GM12878 (cell line): ENCODE data around the gene HHIPL1. TPM values are rescaled to one million over a fixed set of nuclear protein-coding genes. Genes with fewer than 3 reads are reported as not detected.

Experiments used
- ATAC-seq: fragments of 200-7000 bp; cut with Tn5 transposase; 3 replicates; pipeline ENCODE4 v1.9.1; 2020; ENCODE audit warnings: mild to moderate bottlenecking, moderate library complexity
- BruUV-seq: library from RNA; stranded (reverse); fragments of 400-500 nt; replicated peaks from 2 replicates; lab custom pipeline; 2021; lab: Mats Ljungman, UMichigan
- CTCF ChIA-PET: fragments of 300-600 bp; sonication (Branson Sonifier 250); formaldehyde crosslinking; extraction: SDS; loops from one replicate; lab custom pipeline; 2021; ENCODE audit warnings: inconsistent platforms; lab: Yijun Ruan, JAX
- POLR2A ChIA-PET: fragments of 350-600 bp; formaldehyde crosslinking; extraction: SDS; loops from one replicate; lab custom pipeline; 2021; ENCODE audit warnings: inconsistent platforms; lab: Charles Lee
- RAD21 ChIA-PET: fragments of 300-600 bp; sonication (Branson Sonifier 250); formaldehyde crosslinking; loops from one replicate; lab custom pipeline; 2023; ENCODE audit warnings: antibody characterized with exemption; ENCODE audit not compliant: unreplicated experiment; lab: Charles Lee
- SMC1A ChIA-PET: fragments of 300-600 bp; sonication (Branson Sonifier 250); formaldehyde crosslinking; loops from one replicate; lab custom pipeline; 2023; ENCODE audit not compliant: unreplicated experiment, uncharacterized antibody; lab: Charles Lee
- DNase-seq: peaks from one replicate; pipeline ENCODE4 v3.0.0-alpha.2; 2011; ENCODE audit warnings: low read depth, low spot score
- FAIRE-seq: peaks from 3 replicates; lab custom pipeline; 2011; peaks lifted over from hg19 to GRCh38; lab: Jason Lieb, UNC
- H2AFZ ChIP-seq: 2 replicates; pipeline ENCODE4 v1.6.0; 2011; ENCODE audit warnings: low read depth, low read length, control low read depth; ENCODE audit not compliant: control insufficient read depth
- H3K27ac ChIP-seq: 2 replicates; pipeline ENCODE4 v1.5.1; 2011; ENCODE audit warnings: control low read depth; ENCODE audit not compliant: control insufficient read depth, insufficient read depth
- H3K27me3 ChIP-seq, 2 experiments: replicated peaks in 1 of 2; 2 replicates each; pipeline versions ENCODE4 v1.6.0 to v1.6.1; 2011; ENCODE audit warnings: low read length in 1 of 2; ENCODE audit not compliant: control insufficient read depth in 2 of 2, insufficient read depth in 2 of 2
- H3K36me3 ChIP-seq, 2 experiments: 2 replicates each; pipeline ENCODE4 v1.5.1; 2011; ENCODE audit warnings: low read length in 1 of 2; ENCODE audit not compliant: control insufficient read depth in 2 of 2, insufficient read depth in 2 of 2
- H3K4me1 ChIP-seq: 2 replicates; pipeline ENCODE4 v1.6.1; 2011; ENCODE audit warnings: mild to moderate bottlenecking, low read length, moderate library complexity, mixed read lengths; ENCODE audit not compliant: control insufficient read depth, insufficient read depth
- H3K4me2 ChIP-seq: 2 replicates; pipeline ENCODE4 v1.6.0; 2011; ENCODE audit warnings: control low read depth; ENCODE audit not compliant: control insufficient read depth, insufficient read depth
- H3K4me3 ChIP-seq: fragments of 200-600 bp; sonication (generic); 2 replicates; pipeline ENCODE4 v1.5.1; 2016
- H3K79me2 ChIP-seq: 2 replicates; pipeline ENCODE4 v1.6.0; 2011; ENCODE audit warnings: low read length; ENCODE audit not compliant: control insufficient read depth, insufficient read depth
- H3K9ac ChIP-seq: 2 replicates; pipeline ENCODE4 v1.8.0; 2011; ENCODE audit warnings: low read length, control low read depth, mixed read lengths; ENCODE audit not compliant: control insufficient read depth, insufficient read depth
- H3K9me3 ChIP-seq: replicated peaks from 3 replicates; pipeline ENCODE4 v1.5.1; 2011; ENCODE audit warnings: mild to moderate bottlenecking, low read length; ENCODE audit not compliant: control insufficient read depth, insufficient read depth
- H4K20me1 ChIP-seq: 2 replicates; pipeline ENCODE4 v1.6.0; 2011; ENCODE audit not compliant: control insufficient read depth, insufficient read depth
- CBFB ChIP-seq: IDR thresholded peaks from 2 replicates; pipeline ENCODE4 v1.6.1; 2016; ENCODE audit warnings: antibody characterized with exemption, low read depth
- EP300 ChIP-seq, 2 experiments: fragments of 150-350 bp in 1 of 2; IDR thresholded peaks; 2 replicates each; pipeline ENCODE4 v1.6.1; 2011 to 2012; ENCODE audit warnings: low read depth in 2 of 2, low read length in 2 of 2, borderline replicate concordance in 1 of 2, improper control_type of control experiment in 1 of 2, inconsistent platforms in 1 of 2; ENCODE audit not compliant: control insufficient read depth in 1 of 2
- LARP7 ChIP-seq: fragments of 450-650 bp; IDR thresholded peaks from 2 replicates; pipeline ENCODE4 v1.6.1; 2017; ENCODE audit warnings: mild to moderate bottlenecking
- MEF2B ChIP-seq: fragments of 450-650 bp; IDR thresholded peaks from 2 replicates; pipeline ENCODE4 v1.6.1; 2018; ENCODE audit warnings: mild to moderate bottlenecking, moderate library complexity; ENCODE audit not compliant: partially characterized antibody, poor library complexity, severe bottlenecking
- MLLT1 ChIP-seq: fragments of 450-650 bp; IDR thresholded peaks from 2 replicates; pipeline ENCODE4 v1.6.1; 2016; ENCODE audit warnings: mild to moderate bottlenecking
- NFIC ChIP-seq: IDR thresholded peaks from 2 replicates; pipeline ENCODE4 v1.6.1; 2012; ENCODE audit warnings: low read depth, mild to moderate bottlenecking, inconsistent platforms, low read length, moderate library complexity
- NFYA ChIP-seq: IDR thresholded peaks from 2 replicates; pipeline ENCODE4 v1.6.1; 2011; ENCODE audit warnings: low read depth, mild to moderate bottlenecking, low read length, improper control_type of control experiment, borderline replicate concordance
- NR2C1 ChIP-seq: fragments of 450-650 bp; IDR thresholded peaks from 2 replicates; pipeline ENCODE4 v1.6.1; 2017; ENCODE audit warnings: antibody characterized with exemption, mild to moderate bottlenecking, moderate library complexity
- POLR2AphosphoS5 ChIP-seq: IDR thresholded peaks from 2 replicates; pipeline ENCODE4 v1.6.1; 2011; ENCODE audit warnings: mild to moderate bottlenecking, low read length, inconsistent platforms
- RAD21 ChIP-seq: IDR thresholded peaks from 2 replicates; pipeline ENCODE4 v1.6.1; 2011; ENCODE audit warnings: mild to moderate bottlenecking, low read depth, low read length, moderate library complexity; ENCODE audit not compliant: insufficient read depth
- WRNIP1 ChIP-seq: IDR thresholded peaks from 2 replicates; pipeline ENCODE4 v1.6.1; 2011; ENCODE audit warnings: low read depth, low read length, improper control_type of control experiment, borderline replicate concordance
- YBX1 ChIP-seq: fragments of 450-650 bp; IDR thresholded peaks from 2 replicates; pipeline ENCODE4 v1.6.1; 2016; ENCODE audit warnings: antibody characterized with exemption
- ZBED1 ChIP-seq: IDR thresholded peaks from 2 replicates; pipeline ENCODE4 v1.6.1; 2016; ENCODE audit warnings: borderline replicate concordance
- ZNF207 ChIP-seq: fragments of 450-650 bp; IDR thresholded peaks from 2 replicates; pipeline ENCODE4 v1.6.1; 2014; ENCODE audit warnings: antibody characterized with exemption, mild to moderate bottlenecking, borderline replicate concordance
- WGBS: methylation state at CpG from one replicate; pipeline ENCODE4 v1.1.6; 2016; ENCODE audit warnings: low lambda C conversion rate; ENCODE audit not compliant: insufficient replicate concordance, insufficient coverage; ENCODE audit errors: missing lambda C conversion rate; 5-methylcytosine and 5-hydroxymethylcytosine counted together
- in situ Hi-C: fragments of 300-500 bp; cut with MboI; formaldehyde crosslinking; loops from 9 replicates; pipeline ENCODE4 v1.14.3; 2018; ENCODE audit warnings: mixed read lengths
- intact Hi-C: fragments of 100-400 bp; cut with micrococcal nuclease; formaldehyde crosslinking; loops from one replicate; pipeline ENCODE4 v1.14.2; 2022; ENCODE audit not compliant: unreplicated experiment
- polyA plus RNA-seq, 11 experiments: library from polyadenylated mRNA; depleted of rRNA in 4 of 11; unstranded in 6 of 11; stranded (reverse) in 5 of 11; fragments of >200 nt; fragmentation: Nextera tagmentation in 4 of 11; fragmentation: Illumina TruSeq in 1 of 11; extraction: Ambion mirVana in 4 of 11; extraction: Trizol in 1 of 11; gene quantifications; 1 replicate in 1 of 11; 2 replicates in 10 of 11; pipeline versions ENCODE4 v1.2.1 to v1.2.3, GENCODE V29; 2011 to 2016; ENCODE audit warnings: inconsistent platforms in 2 of 11, missing spikeins in 2 of 11, low read depth in 1 of 11
- total RNA-seq, 4 experiments: library from RNA; depleted of rRNA in 3 of 4; stranded (reverse); fragments of >200 nt in 3 of 4; fragmentation: Illumina TruSeq in 1 of 4; extraction: Trizol in 1 of 4; gene quantifications; 2 replicates each; pipeline versions ENCODE4 v1.2.1 to v1.2.3, GENCODE V29; 2013 to 2021
- TF ChIP-seq, protein P1 (sequence below): IDR thresholded peaks from 2 replicates; pipeline ENCODE4 v1.6.1; 2011; ENCODE audit warnings: low read depth, low read length, improper control_type of control experiment, borderline replicate concordance
- TF ChIP-seq, protein P2 (sequence below): IDR thresholded peaks from 2 replicates; pipeline ENCODE4 v1.6.1; 2011; ENCODE audit warnings: low read depth, mild to moderate bottlenecking, low read length, moderate library complexity, borderline replicate concordance; ENCODE audit errors: extremely low read depth

The HHIPL1 gene
- total and polyA plus RNA-seq, 10 of the 15 experiments (the other 5 are each of a cell fraction or from before 2014, with no cell fraction given): 0.09 TPM; not detected in 9

- H3K9ac ChIP-seq: no peak overlapping the region
- no TSS peak for BruUV-seq
- intact Hi-C loops (no loop called here), in situ Hi-C loops (no loop called here)
- ChIA-PET CTCF (interaction anchor here (1.6 kb wide), 1 partner anchor 12 kb away, joined by 3 read pairs; no protein-coding TSS in a partner anchor), RAD21 (no interaction called here), POLR2A (no interaction called here), SMC1A (no interaction called here)
- no peaks in the 10 kb centered on the region for H3K4me1 ChIP-seq
- no peak overlapping the region for H3K4me3 ChIP-seq
- DNase-seq: no peak
- H3K27ac ChIP-seq: no peak overlapping the region
- TF ChIP-seq POLR2AphosphoS5 (no peak), WRNIP1 (no peak), MEF2B (no peak), ZBED1 (no peak), RAD21 (no peak), MLLT1 (no peak), YBX1 (no peak), LARP7 (no peak), ZNF207 (no peak), NR2C1 (no peak), NFIC (no peak), NFYA (no peak), CBFB (no peak), EP300 (IDR thresholded peaks at IDR 0.05; ENCODE audit: borderline replicate concordance in 1 of 2, control insufficient read depth in 1 of 2, low read depth in 2 of 2, low read length in 2 of 2) (no peak)
- TF ChIP-seq, protein P1, sequence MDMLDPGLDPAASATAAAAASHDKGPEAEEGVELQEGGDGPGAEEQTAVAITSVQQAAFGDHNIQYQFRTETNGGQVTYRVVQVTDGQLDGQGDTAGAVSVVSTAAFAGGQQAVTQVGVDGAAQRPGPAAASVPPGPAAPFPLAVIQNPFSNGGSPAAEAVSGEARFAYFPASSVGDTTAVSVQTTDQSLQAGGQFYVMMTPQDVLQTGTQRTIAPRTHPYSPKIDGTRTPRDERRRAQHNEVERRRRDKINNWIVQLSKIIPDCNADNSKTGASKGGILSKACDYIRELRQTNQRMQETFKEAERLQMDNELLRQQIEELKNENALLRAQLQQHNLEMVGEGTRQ: no peak
- TF ChIP-seq, protein P2, sequence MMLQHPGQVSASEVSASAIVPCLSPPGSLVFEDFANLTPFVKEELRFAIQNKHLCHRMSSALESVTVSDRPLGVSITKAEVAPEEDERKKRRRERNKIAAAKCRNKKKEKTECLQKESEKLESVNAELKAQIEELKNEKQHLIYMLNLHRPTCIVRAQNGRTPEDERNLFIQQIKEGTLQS: no peak
- no peaks in the 10 kb centered on the region for H3K79me2 ChIP-seq
- H3K36me3 ChIP-seq: no peaks in the 10 kb centered on the region
- H4K20me1 ChIP-seq: no peaks in the 10 kb centered on the region
- FAIRE-seq: no peak
- no peak overlapping the region for H3K4me2 ChIP-seq
- ATAC-seq: no peak
- H3K9me3 ChIP-seq: peaks cover 2% of the 10 kb centered on the region; the same call in 1 of the 3 replicates
- 41% methylated on average over 5 of the region's 5 CpGs for WGBS
- H2AFZ ChIP-seq: no peak overlapping the region
- H3K27me3 ChIP-seq: no peaks in the 10 kb centered on the region; a peak in 1 of 4 replicates
These were observed 53.7 kb downstream of the HHIPL1 start for GRCh38 chr14:99698642-99699041.
